ENCODE results near the gene APPL2. TPM values are rescaled to one million over a fixed set of nuclear protein-coding genes. Genes with fewer than 3 reads are reported as not detected.

The APPL2 gene
- total RNA-seq, 4 donors from 2014 or later, result 28.6 to 30.6 (median 30.3) TPM

- TF ChIP-seq CTCF (IDR thresholded peaks at IDR 0.05) (no peak), POLR2A (IDR thresholded peaks at IDR 0.05) (no peak)
- H3K27ac ChIP-seq, result no peak overlapping the region
- WGBS, 2 donors, result 96% methylated on average over 4 of the region's 4 CpGs
- no peaks in the 10 kb centered on the region for H3K27me3 ChIP-seq
- no peaks in the 10 kb centered on the region for H3K9me3 ChIP-seq
- intact Hi-C loops (cut with DNase I), result no loop called here
- no peak for DNase-seq
- H3K4me1 ChIP-seq, result no peaks in the 10 kb centered on the region
- no peak overlapping the region for H3K4me3 ChIP-seq (replicated peaks in 1 of 3)
- H3K36me3 ChIP-seq, result peaks cover 2 to 17% of the 10 kb centered on the region in 2 donors
These were observed 12.1 kb downstream of the APPL2 start for GRCh38 chr12:105223884-105224283.

GRCh38 chr12:105223352-105223845, 12.6 kb downstream of the APPL2 start:
- peaks cover 0 to 13% of the 10 kb centered on the region in 2 donors for H3K36me3 ChIP-seq
- no peaks in the 10 kb centered on the region for H3K9me3 ChIP-seq
- no peak overlapping the region for H3K27ac ChIP-seq
- DNase-seq, result no peak
- no peak overlapping the region for H3K4me3 ChIP-seq (replicated peaks in 1 of 3)
- H3K4me1 ChIP-seq, result no peaks in the 10 kb centered on the region
- TF ChIP-seq POLR2A (IDR thresholded peaks at IDR 0.05) (no peak), CTCF (IDR thresholded peaks at IDR 0.05) (no peak)
- 79 to 88% methylated on average over 4 of the region's 4 CpGs for WGBS, 2 donors
- intact Hi-C loops (cut with DNase I), result no loop called here
- H3K27me3 ChIP-seq, result no peaks in the 10 kb centered on the region

DNA sequence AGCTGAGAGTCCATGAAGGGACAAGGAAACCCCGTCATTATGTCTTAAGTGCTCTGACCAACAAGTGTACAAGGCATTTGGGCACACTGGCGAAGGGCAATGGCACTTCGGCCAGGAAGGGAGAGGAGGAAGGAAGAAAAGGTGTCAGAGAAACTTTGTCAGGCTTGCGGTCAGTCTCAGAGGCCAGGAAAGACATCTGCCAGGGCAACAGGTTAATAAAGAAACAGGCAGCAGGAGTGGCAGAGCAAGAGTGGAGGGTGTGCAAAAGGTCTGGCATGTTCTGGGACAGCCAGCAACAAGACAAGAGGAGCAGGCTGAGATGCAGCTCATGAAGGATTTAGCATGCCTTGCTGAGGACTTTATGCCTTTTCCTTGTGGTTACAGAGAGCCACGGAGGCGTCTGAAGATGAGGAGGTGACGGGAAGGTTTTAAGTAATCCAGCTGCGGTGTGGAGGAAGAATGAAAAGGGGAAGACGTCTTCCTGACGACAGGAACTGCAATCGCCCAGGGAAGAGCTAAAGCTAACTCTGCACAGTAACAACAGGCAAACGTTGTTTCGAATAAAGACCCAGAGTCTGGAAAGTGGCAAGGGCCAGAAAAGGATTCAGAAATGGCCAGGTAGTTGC, 13.1 kb downstream of the APPL2 start:
- Histone ChIP-seq H3K27ac (no peak overlapping the region), H3K4me1 (no peaks in the 10 kb centered on the region), H3K36me3 (peaks cover 0 to 12% of the 10 kb centered on the region in 2 donors), H3K27me3 (no peaks in the 10 kb centered on the region), H3K4me3 (replicated peaks in 1 of 3) (no peak overlapping the region), H3K9me3 (no peaks in the 10 kb centered on the region)
- WGBS, 2 donors, result 82 to 90% methylated on average over 13 of the region's 13 CpGs
- no peak for TF ChIP-seq POLR2A (IDR thresholded peaks at IDR 0.05)
- no peak for TF ChIP-seq CTCF (IDR thresholded peaks at IDR 0.05)
- DNase-seq, result no peak
- intact Hi-C loops (cut with DNase I), result no loop called here

GRCh38 chr12:105222284-105222655, 13.7 kb downstream of the APPL2 start:
- TF ChIP-seq CTCF (IDR thresholded peaks at IDR 0.05), result no peak
- TF ChIP-seq POLR2A (IDR thresholded peaks at IDR 0.05), result no peak

DNA sequence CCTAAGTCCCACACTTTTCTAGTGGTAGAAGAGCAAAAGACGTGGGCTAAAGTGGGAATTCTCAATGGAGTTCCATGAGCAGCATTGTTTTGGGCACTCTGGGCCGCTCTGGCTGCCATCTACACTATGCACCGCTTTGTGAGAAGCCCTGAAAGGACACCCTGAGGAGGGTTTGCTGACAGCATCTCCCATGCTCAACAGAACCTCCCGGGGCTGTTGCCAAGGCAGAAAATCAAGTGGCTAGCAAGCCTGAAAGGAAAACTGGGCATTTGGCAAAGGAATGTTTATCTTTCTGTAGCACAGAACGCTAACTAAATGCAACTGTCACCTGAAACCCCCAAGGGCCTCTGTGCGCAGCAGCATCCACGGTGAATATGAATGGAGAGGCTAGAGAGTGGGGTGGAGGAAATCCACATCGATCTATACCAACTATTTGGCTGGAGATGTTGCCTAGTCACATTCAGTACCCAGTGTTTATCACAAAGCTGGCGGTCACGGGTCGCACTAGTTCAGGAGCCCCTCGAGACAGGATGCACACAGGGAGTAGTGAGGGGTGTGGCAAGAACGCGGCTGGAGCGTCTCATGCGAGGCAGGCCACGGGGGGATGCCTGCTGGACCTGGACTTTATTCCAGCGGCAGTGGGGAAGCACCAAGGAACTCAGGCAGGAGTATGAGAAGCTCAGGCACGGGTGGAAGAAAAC, 14.2 kb downstream of the APPL2 start:
- no peaks in the 10 kb centered on the region for H3K9me3 ChIP-seq
- no peak for DNase-seq
- WGBS, 2 donors, result 81 to 84% methylated on average over 18 of the region's 19 CpGs
- H3K36me3 ChIP-seq, result peaks cover 6 to 11% of the 10 kb centered on the region in 2 donors
- intact Hi-C loops (cut with DNase I), result no loop called here
- no peaks in the 10 kb centered on the region for H3K27me3 ChIP-seq
- TF ChIP-seq POLR2A (IDR thresholded peaks at IDR 0.05) (no peak), CTCF (IDR thresholded peaks at IDR 0.05) (no peak)
- H3K27ac ChIP-seq, result no peak overlapping the region
- no peak overlapping the region for H3K4me3 ChIP-seq (replicated peaks in 1 of 3)
- H3K4me1 ChIP-seq, result no peaks in the 10 kb centered on the region

More at GRCh38 chr12:105222284-105222655, 13.7 kb downstream of the APPL2 start:
- intact Hi-C loops (cut with DNase I), result no loop called here
- Histone ChIP-seq H3K36me3 (peaks cover under 1 to 12% of the 10 kb centered on the region in 2 donors), H3K27ac (no peak overlapping the region), H3K9me3 (no peaks in the 10 kb centered on the region), H3K4me3 (replicated peaks in 1 of 3) (no peak overlapping the region), H3K4me1 (no peaks in the 10 kb centered on the region), H3K27me3 (no peaks in the 10 kb centered on the region)
- WGBS, 2 donors, result 66 to 70% methylated on average over 4 of the region's 4 CpGs
- DNase-seq, result no peak

Data from thyroid gland (tissue), 4 donors.